SK-N-SH treated with all-trans-retinoic acid at 6 μM for 48 hours (cell line): ENCODE results near the gene CD47.

ENCODE experiments used
- ATAC-seq: fragments of 200-7000 bp; cut with Tn5 transposase; 3 replicates; pipeline ENCODE4 v1.9.1; 2020; ENCODE audit warnings: mild to moderate bottlenecking, moderate library complexity
- ARNTL ChIP-seq: fragments of 450-650 bp; formaldehyde crosslinking; IDR thresholded peaks from 2 replicates; pipeline ENCODE4 v1.5.0; 2020; ENCODE audit warnings: low read depth, mild to moderate bottlenecking, moderate library complexity, borderline replicate concordance
- BACH2 ChIP-seq: fragments of 250-450 bp; sonication (Bioruptor Pico); IDR thresholded peaks from 2 replicates; pipeline ENCODE4 v1.9.0; 2021; ENCODE audit warnings: mild to moderate bottlenecking, borderline replicate concordance
- CREB5 ChIP-seq: fragments of 250-450 bp; sonication (Bioruptor Pico); IDR thresholded peaks from 2 replicates; pipeline ENCODE4 v1.5.1; 2020; ENCODE audit warnings: low read depth, mild to moderate bottlenecking, moderate library complexity
- CSDC2 ChIP-seq: fragments of 250-450 bp; sonication (Bioruptor Pico); IDR thresholded peaks from 2 replicates; pipeline ENCODE4 v1.5.0; 2020; ENCODE audit warnings: mild to moderate bottlenecking, moderate library complexity
- CSRNP3 ChIP-seq: fragments of 250-450 bp; sonication (Bioruptor Pico); IDR thresholded peaks from 2 replicates; pipeline ENCODE4 v1.5.1; 2021; ENCODE audit warnings: mild to moderate bottlenecking, moderate library complexity
- ESRRG ChIP-seq: fragments of 250-450 bp; sonication (Bioruptor Pico); IDR thresholded peaks from 2 replicates; pipeline ENCODE4 v1.6.1; 2021; ENCODE audit warnings: mild to moderate bottlenecking
- GLIS3 ChIP-seq: fragments of 250-450 bp; sonication (Bioruptor Pico); IDR thresholded peaks from 2 replicates; pipeline ENCODE4 v1.5.0; 2020; ENCODE audit warnings: mild to moderate bottlenecking, moderate library complexity
- ISL1 ChIP-seq: fragments of 250-450 bp; sonication (Bioruptor Pico); IDR thresholded peaks from 2 replicates; pipeline ENCODE4 v2.1.2; 2022; ENCODE audit warnings: mild to moderate bottlenecking, moderate library complexity
- OSR1 ChIP-seq: fragments of 250-450 bp; sonication (Bioruptor Pico); IDR thresholded peaks from 2 replicates; pipeline ENCODE4 v1.8.0; 2022; ENCODE audit warnings: moderate library complexity, mild to moderate bottlenecking, inconsistent platforms
- PATZ1 ChIP-seq: fragments of 250-450 bp; sonication (Bioruptor Pico); IDR thresholded peaks from 2 replicates; pipeline ENCODE4 v1.8.0; 2020; ENCODE audit warnings: mild to moderate bottlenecking, moderate library complexity, borderline replicate concordance
- POU6F1 ChIP-seq: fragments of 250-450 bp; sonication (Bioruptor Pico); IDR thresholded peaks from 2 replicates; pipeline ENCODE4 v1.8.0; 2021; ENCODE audit warnings: low read depth, mild to moderate bottlenecking, moderate library complexity, borderline replicate concordance
- PPARA ChIP-seq: fragments of 250-450 bp; sonication (Bioruptor Pico); IDR thresholded peaks from 2 replicates; pipeline ENCODE4 v1.5.0; 2020; ENCODE audit warnings: mild to moderate bottlenecking, borderline replicate concordance
- RARB ChIP-seq: fragments of 250-450 bp; sonication (Bioruptor Pico); IDR thresholded peaks from 2 replicates; pipeline ENCODE4 v1.8.0; 2021; ENCODE audit warnings: mild to moderate bottlenecking, moderate library complexity
- SNAI2 ChIP-seq: fragments of 250-450 bp; sonication (Bioruptor Pico); IDR thresholded peaks from 2 replicates; pipeline ENCODE4 v1.5.0; 2020; ENCODE audit warnings: mild to moderate bottlenecking, moderate library complexity
- TCF4 ChIP-seq: fragments of 250-450 bp; sonication (Bioruptor Pico); IDR thresholded peaks from 2 replicates; pipeline ENCODE4 v1.8.0; 2021; ENCODE audit warnings: mild to moderate bottlenecking, moderate library complexity, borderline replicate concordance
- TOX ChIP-seq: fragments of 250-450 bp; sonication (Bioruptor Pico); IDR thresholded peaks from 2 replicates; pipeline ENCODE4 v1.8.0; 2021; ENCODE audit warnings: mild to moderate bottlenecking, moderate library complexity, borderline replicate concordance
- TSHZ2 ChIP-seq: fragments of 250-450 bp; sonication (Bioruptor Pico); IDR thresholded peaks from 2 replicates; pipeline ENCODE4 v1.5.0; 2020; ENCODE audit warnings: mild to moderate bottlenecking, moderate library complexity
- ZFP3 ChIP-seq: fragments of 250-450 bp; sonication (Bioruptor Pico); IDR thresholded peaks from 2 replicates; pipeline ENCODE4 v1.5.0; 2020; ENCODE audit warnings: mild to moderate bottlenecking, moderate library complexity
- ZNF70 ChIP-seq: fragments of 450-650 bp; formaldehyde crosslinking; IDR thresholded peaks from 2 replicates; pipeline ENCODE4 v1.5.0; 2020; ENCODE audit warnings: mild to moderate bottlenecking, moderate library complexity
- ZNF8 ChIP-seq: fragments of 450-650 bp; formaldehyde crosslinking; IDR thresholded peaks from 2 replicates; pipeline ENCODE4 v1.5.0; 2020; ENCODE audit warnings: mild to moderate bottlenecking, moderate library complexity

The CD47 gene

GRCh38 chr3:108125550-108126071, 34.8 kb upstream of the CD47 start:
- TF ChIP-seq TSHZ2 (CRISPR knock-in tag) (no peak), BACH2 (no peak), ARNTL (CRISPR knock-in tag) (no peak), ZNF8 (CRISPR knock-in tag) (no peak), PPARA (no peak), ZFP3 (CRISPR knock-in tag) (no peak), TCF4 (CRISPR knock-in tag) (no peak), ISL1 (CRISPR knock-in tag) (no peak), CREB5 (CRISPR knock-in tag) (no peak), CSDC2 (no peak), GLIS3 (CRISPR knock-in tag) (no peak), ESRRG (no peak), TOX (CRISPR knock-in tag) (no peak), PATZ1 (no peak), CSRNP3 (CRISPR knock-in tag) (no peak), RARB (no peak), OSR1 (no peak), SNAI2 (CRISPR knock-in tag) (no peak)
- TF ChIP-seq, all 23 proteins: peak for 0
- ATAC-seq, result no peak

GRCh38 chr3:108125153-108125543, 34.3 kb upstream of the CD47 start:
- ATAC-seq, result no peak
- TF ChIP-seq ARNTL (CRISPR knock-in tag) (no peak), TSHZ2 (CRISPR knock-in tag) (no peak), CSDC2 (no peak), ZNF70 (CRISPR knock-in tag) (no peak), BACH2 (no peak), TCF4 (CRISPR knock-in tag) (no peak), PPARA (no peak), TOX (CRISPR knock-in tag) (no peak), GLIS3 (CRISPR knock-in tag) (no peak), POU6F1 (CRISPR knock-in tag) (no peak), PATZ1 (no peak), RARB (no peak), ZNF8 (CRISPR knock-in tag) (no peak)
